AG04449 (cell line): ENCODE measurements around the gene PSD4.

ENCODE experiments used
- CTCF ChIA-PET: fragments of 350-600 bp; formaldehyde crosslinking; extraction: SDS; loops from one replicate; lab custom pipeline; 2021; ENCODE audit warnings: antibody characterized with exemption; lab: Yijun Ruan, JAX
- POLR2A ChIA-PET: fragments of 400-600, 350-600 bp; formaldehyde crosslinking; extraction: SDS; loops from one replicate; lab custom pipeline; 2020; ENCODE audit warnings: antibody characterized with exemption, inconsistent platforms; lab: Yijun Ruan, JAX
- DNase-seq: peaks from one replicate; pipeline ENCODE4 v3.0.0-alpha.2; 2010; ENCODE audit warnings: low read depth, low spot score
- H3K4me3 ChIP-seq: 2 replicates; pipeline ENCODE4 v1.5.1; 2011; ENCODE audit warnings: low read depth, mild to moderate bottlenecking, control low read depth, low read length
- TF ChIP-seq, protein P1 (sequence below): IDR thresholded peaks from one replicate; pipeline ENCODE4 v1.5.1; 2011; ENCODE audit warnings: mild to moderate bottlenecking, moderate library complexity, low read length, control low read depth, inconsistent platforms; ENCODE audit not compliant: insufficient read depth; ENCODE audit errors: missing control alignments

PSD4 gene

DNA sequence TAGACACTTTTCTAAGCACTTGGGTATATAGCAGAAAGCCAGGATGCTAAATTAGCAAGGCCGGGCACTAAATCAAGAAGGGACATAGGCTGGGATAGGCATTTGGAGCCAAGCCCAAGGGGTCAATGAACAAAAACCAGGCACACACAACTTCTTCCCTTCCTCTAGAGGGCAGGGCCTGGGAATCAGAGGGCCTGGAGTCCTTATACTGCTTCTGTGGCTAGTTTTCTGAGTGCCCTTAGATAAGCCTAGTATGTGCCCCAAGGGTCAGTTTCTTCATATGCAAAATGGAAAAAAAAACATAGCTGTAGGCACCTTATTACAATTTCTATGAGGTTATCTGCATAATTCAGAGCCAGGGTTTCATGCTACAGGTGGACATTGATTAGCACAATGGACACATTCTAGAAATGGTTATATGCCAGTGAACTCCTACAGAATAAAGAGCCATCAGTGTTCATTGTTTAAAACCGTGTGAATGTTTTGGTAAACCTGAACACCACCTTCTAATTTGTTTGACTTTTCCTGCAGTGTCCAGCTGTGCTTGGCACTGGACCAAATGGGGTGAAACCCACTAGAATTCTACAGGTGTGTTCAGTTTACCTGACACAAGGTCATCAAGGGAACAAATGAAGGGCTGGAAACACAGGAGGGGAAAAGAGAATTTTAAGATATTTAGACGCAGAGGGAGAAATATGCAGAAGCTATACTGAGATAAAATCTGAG lies 55.4 kb downstream of the PSD4 start:
- POLR2A ChIA-PET: no interaction called here
- TF ChIP-seq, protein P1, sequence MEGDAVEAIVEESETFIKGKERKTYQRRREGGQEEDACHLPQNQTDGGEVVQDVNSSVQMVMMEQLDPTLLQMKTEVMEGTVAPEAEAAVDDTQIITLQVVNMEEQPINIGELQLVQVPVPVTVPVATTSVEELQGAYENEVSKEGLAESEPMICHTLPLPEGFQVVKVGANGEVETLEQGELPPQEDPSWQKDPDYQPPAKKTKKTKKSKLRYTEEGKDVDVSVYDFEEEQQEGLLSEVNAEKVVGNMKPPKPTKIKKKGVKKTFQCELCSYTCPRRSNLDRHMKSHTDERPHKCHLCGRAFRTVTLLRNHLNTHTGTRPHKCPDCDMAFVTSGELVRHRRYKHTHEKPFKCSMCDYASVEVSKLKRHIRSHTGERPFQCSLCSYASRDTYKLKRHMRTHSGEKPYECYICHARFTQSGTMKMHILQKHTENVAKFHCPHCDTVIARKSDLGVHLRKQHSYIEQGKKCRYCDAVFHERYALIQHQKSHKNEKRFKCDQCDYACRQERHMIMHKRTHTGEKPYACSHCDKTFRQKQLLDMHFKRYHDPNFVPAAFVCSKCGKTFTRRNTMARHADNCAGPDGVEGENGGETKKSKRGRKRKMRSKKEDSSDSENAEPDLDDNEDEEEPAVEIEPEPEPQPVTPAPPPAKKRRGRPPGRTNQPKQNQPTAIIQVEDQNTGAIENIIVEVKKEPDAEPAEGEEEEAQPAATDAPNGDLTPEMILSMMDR: no peak
- CTCF ChIA-PET: interaction anchor here (1.0 to 3.3 kb wide), 9 partner anchors 8 to 161 kb away, joined by 3 to 14 read pairs (median 4); no protein-coding TSS in a partner anchor
- DNase-seq: no peak
- H3K4me3 ChIP-seq: no peak overlapping the region

GRCh38 chr2:113229795-113230194 lies 56.0 kb downstream of the PSD4 start:
- TF ChIP-seq, protein P1: no peak
- ChIA-PET CTCF (interaction anchor here (1.0 to 3.3 kb wide), 10 partner anchors 9 to 160 kb away, joined by 3 to 14 read pairs (median 6); no protein-coding TSS in a partner anchor), POLR2A (no interaction called here)

GRCh38 chr2:113230531-113230930 lies 56.8 kb downstream of the PSD4 start:
- no peak for DNase-seq
- no peak overlapping the region for H3K4me3 ChIP-seq
- ChIA-PET POLR2A (no interaction called here), CTCF (interaction anchor here (0.7 to 3.3 kb wide), 10 partner anchors 9 to 160 kb away, joined by 3 to 16 read pairs (median 8); no protein-coding TSS in a partner anchor)
- TF ChIP-seq, protein P1: no peak

More at GRCh38 chr2:113229795-113230194, 56.0 kb downstream of the PSD4 start:
- no peak for DNase-seq
- H3K4me3 ChIP-seq: no peak overlapping the region

DNA sequence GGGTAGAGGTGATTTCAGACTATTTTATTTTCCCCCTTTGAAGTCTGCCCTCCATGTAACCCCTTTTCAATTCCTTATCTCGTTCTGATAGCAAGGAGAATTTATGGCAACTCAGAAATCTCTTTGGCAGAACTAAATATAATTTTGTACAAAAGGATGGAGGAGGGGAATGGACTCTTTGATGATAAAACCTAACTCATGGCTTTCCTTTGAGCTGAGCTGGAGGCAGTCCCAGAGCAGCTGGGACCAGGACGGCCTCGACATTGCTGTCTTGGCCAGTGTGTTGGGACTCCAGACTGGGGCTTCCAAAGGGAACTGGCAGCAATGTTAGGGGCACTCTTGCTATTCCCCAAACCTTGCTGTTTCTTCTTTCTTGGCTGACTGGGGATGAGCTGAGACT lies 57.3 kb downstream of the PSD4 start:
- H3K4me3 ChIP-seq: no peak overlapping the region
- no peak for DNase-seq
- TF ChIP-seq, protein P1: no peak
- ChIA-PET POLR2A (no interaction called here), CTCF (interaction anchor here (0.7 to 3.3 kb wide), 10 partner anchors 10 to 159 kb away, joined by 3 to 16 read pairs (median 8); no protein-coding TSS in a partner anchor)

- POLR2A ChIA-PET: no interaction called here
- no peak for DNase-seq
- CTCF ChIA-PET: interaction anchor here (0.8 to 3.3 kb wide), 5 partner anchors 9 to 139 kb away, joined by 3 to 16 read pairs (median 5); no protein-coding TSS in a partner anchor
- no peak overlapping the region for H3K4me3 ChIP-seq
- TF ChIP-seq, protein P1: no peak
These were observed 58.4 kb downstream of the PSD4 start for GRCh38 chr2:113232123-113232522.

GRCh38 chr2:113232740-113233139 lies 59.0 kb downstream of the PSD4 start:
- TF ChIP-seq, protein P1: no peak
- H3K4me3 ChIP-seq: no peak overlapping the region
- CTCF ChIA-PET: interaction anchor here (0.8 to 3.1 kb wide), 4 partner anchors 9 to 96 kb away, joined by 3 to 16 read pairs (median 4); no protein-coding TSS in a partner anchor
- no peak for DNase-seq
- POLR2A ChIA-PET: no interaction called here
